ENCODE results near the gene LOXL3. TPM values are rescaled to one million over a fixed set of nuclear protein-coding genes. Genes with fewer than 3 reads are reported as not detected.

LOXL3 gene
- total RNA-seq, 1 donor from 2014 or later = 12.1 TPM

- ATAC-seq (peak; percentile 79 to 87), DNase-seq (peak; percentile 74)
- H3K36me3 ChIP-seq = no peaks in the 10 kb centered on the region
- no peak overlapping the region for H3K27ac ChIP-seq
- no peaks in the 10 kb centered on the region for H3K9me3 ChIP-seq
- peaks cover 31% of the 10 kb centered on the region for H3K4me1 ChIP-seq
- intact Hi-C loops (cut with DNase I) = no loop called here
- no peak for TF ChIP-seq CTCF (IDR thresholded peaks at IDR 0.05)
- peak overlapping the region; percentile 47 for H3K4me3 ChIP-seq
- H3K27me3 ChIP-seq (ENCODE audit: low read depth) = peaks cover 97% of the 10 kb centered on the region
Measured at GRCh38 chr2:74515981-74516633, 37.6 kb downstream of the LOXL3 start.

GRCh38 chr2:74515271-74515980 is 38.3 kb downstream of the LOXL3 start:
- Histone ChIP-seq H3K4me3 (peak overlapping the region; percentile 47), H3K9me3 (no peaks in the 10 kb centered on the region), H3K27ac (no peak overlapping the region), H3K4me1 (peaks cover 31% of the 10 kb centered on the region), H3K27me3 (ENCODE audit: low read depth) (peaks cover 98% of the 10 kb centered on the region), H3K36me3 (no peaks in the 10 kb centered on the region)
- DNase-seq = no peak
- intact Hi-C loops (cut with DNase I) = no loop called here
- no peak for TF ChIP-seq CTCF (IDR thresholded peaks at IDR 0.05)
- peak; percentile 49 to 56 for ATAC-seq

GRCh38 chr2:74514368-74515270 is 39.1 kb downstream of the LOXL3 start, which contains the start of gene TLX2:
Gene TLX2 (plus strand): TSS chr2:74514450. CDS start chr2:74514807, 357 bp downstream.
- intact Hi-C loops (cut with DNase I) = no loop called here
- no peak for ATAC-seq
- no peak within 1 kb of the TSS for H3K27ac ChIP-seq
- DNase-seq = no peak
- TF ChIP-seq CTCF (IDR thresholded peaks at IDR 0.05) = no peak
- H3K4me1 ChIP-seq = peaks cover 31% of the 10 kb centered on the region
- no peaks in the 10 kb centered on the region for H3K9me3 ChIP-seq
- H3K4me3 ChIP-seq = peak within 1 kb of the TSS; percentile 47
- peaks cover 99% of the 10 kb centered on the region for H3K27me3 ChIP-seq (ENCODE audit: low read depth)
- no peaks in the 10 kb centered on the region for H3K36me3 ChIP-seq

GRCh38 chr2:74513605-74514367 is 40.0 kb downstream of the LOXL3 start:
- no peak for ATAC-seq
- peaks cover 31% of the 10 kb centered on the region for H3K4me1 ChIP-seq
- H3K9me3 ChIP-seq = no peaks in the 10 kb centered on the region
- DNase-seq = no peak
- no peaks in the 10 kb centered on the region for H3K36me3 ChIP-seq
- no peak for TF ChIP-seq CTCF (IDR thresholded peaks at IDR 0.05)
- H3K27ac ChIP-seq = no peak overlapping the region
- peaks cover 92% of the 10 kb centered on the region for H3K27me3 ChIP-seq (ENCODE audit: low read depth)
- intact Hi-C loops (cut with DNase I) = no loop called here
- no peak overlapping the region for H3K4me3 ChIP-seq

All from lower lobe of right lung (tissue), 2 donors.